HG03097 (cell line): ENCODE measurements around the gene TMED1.
"Not testable (repeated sequence)": the region's sequence is repeated elsewhere in the genome, so short reads cannot be mapped to it uniquely, and the experiment has no call there.

Source experiments
- ATAC-seq: cut with Tn5 transposase; IDR thresholded peaks from one replicate; pipeline ENCODE4 v1.9.1; 2021; ENCODE audit not compliant: unreplicated experiment, low FRiP score

The TMED1 gene, protein sequence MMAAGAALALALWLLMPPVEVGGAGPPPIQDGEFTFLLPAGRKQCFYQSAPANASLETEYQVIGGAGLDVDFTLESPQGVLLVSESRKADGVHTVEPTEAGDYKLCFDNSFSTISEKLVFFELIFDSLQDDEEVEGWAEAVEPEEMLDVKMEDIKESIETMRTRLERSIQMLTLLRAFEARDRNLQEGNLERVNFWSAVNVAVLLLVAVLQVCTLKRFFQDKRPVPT

DNA sequence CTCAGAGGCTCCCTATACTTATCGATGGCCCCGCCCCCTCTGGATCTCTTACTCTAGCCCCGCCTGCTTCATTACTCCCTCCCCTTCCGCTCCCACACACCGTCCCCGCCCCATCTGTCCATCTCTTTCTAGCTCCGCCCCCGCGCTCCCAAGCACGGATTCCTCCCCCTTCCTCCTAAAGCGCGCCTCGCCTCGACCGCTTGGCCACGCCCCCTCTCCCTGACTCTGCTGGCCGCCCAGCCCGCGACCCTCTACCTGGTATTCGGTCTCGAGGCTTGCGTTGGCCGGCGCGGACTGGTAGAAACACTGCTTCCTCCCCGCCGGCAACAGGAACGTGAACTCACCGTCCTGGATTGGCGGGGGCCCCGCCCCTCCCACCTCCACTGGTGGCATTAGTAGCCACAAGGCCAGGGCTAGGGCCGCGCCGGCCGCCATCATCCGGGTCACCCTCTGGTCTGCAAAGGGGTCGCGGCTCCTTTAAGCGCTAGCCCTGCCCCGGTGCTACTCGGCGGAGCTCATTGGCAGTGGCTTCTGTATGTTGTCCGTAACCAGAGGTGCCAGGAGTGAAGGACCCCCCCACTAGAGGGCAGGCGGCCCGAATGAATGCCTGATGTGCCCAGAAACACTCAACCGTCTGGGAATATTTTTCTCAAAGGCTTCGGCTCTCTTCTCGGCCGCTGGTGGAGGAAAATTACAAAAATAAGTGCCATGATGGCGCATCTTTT is at the start of gene TMED1:
TSS of gene TMED1 (minus strand) at position 459 of the 725 bp plus-strand sequence. CDS start at position 438, 21 bp downstream.
- peak; percentile 65 for ATAC-seq

DNA sequence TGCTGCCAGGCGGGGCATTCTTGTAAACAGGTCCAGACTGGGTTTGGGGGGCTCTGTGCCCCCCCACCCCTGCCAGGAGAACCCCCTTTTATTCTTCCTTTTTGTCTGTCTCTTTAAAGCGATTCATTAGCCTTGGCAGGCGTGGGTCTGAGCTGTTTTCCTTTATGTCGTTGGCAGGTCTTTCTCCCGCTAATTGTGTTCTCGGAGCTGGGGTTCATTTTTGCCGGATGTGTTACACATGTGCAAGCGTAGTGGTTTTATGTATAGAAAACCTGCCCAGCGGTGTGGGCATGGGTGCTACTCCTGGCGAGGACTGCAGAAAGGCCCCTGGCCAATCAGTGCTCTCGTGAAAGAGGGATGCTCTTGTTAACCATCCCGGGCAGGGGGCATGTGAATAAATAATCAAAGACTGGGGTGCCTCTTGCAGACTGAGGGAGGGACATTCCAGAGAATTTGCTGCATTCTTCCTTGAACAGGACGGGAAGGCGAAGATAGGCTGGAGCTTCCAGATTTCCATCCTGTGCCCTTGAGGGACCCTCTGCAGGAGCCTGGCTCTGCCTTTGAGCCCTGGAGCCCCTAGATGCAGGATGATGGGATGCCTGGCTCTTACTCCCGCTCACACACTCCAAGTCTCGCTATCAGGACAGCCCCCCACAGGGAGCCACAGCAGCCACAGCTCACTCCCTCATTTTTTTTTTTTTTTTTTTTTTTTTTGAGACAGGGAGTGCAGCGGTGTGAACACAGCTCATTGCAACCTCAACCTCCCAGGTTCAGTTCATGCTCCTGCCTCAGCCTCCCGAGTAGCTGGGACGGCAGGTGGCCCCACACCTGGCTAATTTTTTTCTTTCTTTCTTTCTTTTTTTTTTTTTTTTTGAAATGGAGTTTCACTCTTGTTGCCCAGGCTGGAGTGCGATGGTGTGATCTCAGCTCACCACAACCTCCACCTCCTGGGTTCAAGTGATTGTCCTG is 49.5 kb upstream of the TMED1 start:
- no peak for ATAC-seq

DNA sequence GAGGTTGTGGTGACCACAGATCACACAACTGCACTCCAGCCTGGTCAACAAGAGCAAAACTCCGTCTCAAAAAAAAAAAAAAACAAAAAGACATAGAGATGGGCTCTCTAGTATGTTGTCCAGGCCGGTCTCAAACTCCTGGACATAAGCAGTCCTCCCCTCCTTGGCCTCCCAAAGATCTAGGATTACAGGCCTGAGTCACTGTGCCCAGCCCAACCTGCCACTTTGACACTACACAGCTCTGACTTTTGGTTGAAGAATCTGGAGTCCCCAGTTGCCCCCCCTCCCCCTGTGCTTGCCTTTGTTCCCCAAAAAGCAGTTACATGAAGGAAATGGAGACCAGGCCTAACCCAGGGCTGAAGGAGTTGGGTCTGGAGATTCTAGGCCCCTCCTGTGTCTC is 48.3 kb upstream of the TMED1 start:
- no peak for ATAC-seq

DNA sequence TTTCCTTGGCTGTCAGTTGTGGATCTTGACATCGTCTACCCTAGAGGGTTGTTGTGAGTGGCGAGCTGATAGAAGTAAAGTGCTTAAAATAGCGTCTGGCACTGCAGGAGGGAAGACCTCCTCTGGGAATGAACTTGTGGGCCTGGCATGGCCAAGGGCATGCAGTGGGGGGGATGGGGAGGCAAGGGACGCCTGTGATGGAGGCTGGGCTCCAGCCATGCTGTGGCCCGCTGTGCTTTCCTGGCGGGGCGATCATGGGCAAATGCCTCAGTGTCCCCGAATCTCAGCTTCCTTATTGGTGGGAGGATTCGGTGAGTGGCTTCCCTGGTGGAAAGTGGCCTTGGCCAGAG is 46.1 kb upstream of the TMED1 start:
- no peak for ATAC-seq

DNA sequence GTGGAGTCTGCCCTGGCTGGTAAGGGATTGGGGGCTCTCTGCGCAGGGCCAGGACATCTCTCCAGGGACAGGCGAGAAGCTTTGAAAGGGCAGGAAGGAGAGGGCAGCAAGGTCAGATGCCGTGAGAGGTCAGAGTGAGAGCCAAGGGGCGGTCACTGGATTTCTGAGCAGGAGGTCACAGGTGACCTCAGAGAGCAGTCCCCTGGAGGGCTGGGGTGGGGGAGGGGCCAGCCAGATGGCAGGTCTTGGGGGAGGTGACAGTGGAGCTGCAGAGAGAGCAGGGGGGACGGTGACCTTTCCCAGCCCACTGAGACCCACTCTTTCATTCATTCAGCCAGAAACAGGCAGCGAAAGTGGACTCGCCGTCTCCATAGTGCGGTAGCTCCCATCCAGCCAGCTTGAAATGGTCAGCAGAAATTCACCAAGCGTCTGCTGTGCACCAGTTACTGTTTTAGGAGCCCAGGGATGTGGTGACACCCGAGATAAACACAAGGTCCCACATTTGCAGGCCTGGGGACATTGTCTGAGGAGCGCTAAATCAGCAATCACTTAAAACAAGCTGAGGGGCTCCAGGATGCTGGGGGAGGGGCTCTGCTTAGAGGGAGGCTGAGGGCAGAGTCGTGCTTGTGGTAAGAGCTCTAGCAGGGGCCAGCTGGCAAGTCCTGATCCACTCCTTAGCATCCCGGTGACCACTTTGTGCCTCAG is 45.5 kb upstream of the TMED1 start:
- ATAC-seq = no peak

DNA sequence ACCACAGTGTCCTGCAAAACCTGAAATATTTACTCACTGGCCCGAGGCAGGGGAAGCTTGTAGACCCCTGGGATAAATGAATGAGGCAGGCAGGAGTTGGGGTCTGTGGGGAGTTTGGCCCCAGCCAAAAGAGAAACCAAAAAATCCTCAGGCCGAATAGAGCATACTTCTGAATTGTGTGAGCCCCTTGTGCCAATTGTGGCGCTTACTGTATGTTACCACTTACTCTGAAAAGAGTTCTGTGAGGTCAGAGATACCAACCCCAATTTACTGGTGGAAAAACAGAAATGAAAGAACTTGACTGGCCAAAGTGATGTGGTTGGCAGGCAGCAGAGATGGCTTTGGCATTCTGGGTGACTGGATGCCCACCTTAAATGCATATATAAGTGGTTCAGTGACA is 42.2 kb upstream of the TMED1 start:
- ATAC-seq = no peak

DNA sequence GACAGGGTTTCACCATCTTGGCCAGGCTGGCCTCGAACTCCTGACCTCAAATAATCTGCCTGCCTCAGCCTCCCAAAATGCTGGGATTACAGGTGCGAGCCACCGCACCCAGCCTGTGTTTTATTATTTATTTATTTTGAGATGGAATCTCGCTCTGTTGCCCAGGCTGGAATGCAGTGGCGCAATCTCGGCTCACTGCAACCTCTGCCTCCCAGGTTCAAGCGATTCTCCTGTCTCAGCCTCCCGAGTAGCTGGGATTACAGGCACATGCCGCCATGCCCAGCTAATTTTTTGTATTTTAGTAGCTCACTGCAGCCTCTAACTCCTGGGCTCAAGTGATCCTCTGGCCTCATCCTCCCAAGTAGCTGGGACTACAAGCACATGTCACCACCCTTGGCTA is 41.6 kb upstream of the TMED1 start:
- ATAC-seq = not testable (repeated sequence)

DNA sequence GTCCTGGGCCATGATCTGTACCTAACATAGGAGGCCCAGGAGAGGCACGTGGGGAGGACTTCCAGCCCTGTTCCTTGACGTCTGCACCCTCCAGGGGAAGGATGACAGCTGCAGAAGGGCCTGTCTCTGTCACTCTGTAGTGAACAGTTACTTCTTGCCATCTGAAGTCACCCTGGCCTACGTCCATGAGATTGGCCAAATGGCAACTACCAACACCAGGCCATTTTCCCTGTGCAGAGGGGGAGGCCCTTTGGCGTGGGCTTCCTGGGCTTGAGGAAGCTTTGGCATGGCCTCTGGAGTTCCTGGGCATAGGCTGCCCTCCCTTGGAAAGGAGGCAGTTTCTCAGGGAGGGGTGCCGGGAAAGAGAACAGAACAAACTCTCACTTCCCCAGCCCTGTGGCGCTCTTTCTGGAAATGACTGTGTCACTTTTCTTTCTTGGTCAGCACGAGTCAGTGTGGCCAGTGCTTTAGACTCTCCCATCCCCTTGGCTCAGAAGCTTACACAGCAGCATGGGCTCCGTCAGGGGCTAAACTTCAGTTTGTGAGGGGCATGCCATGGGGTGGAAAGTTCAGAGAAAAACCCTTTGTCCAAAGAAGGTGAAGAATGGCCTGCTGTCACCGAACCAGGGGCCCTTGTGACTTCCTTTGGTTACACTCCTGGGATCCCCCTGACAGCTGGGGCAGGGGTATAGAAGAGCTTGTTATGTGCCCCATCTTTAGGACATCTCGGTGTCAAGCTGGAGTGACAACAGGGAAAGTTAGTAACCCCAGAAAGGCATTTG is 40.6 kb upstream of the TMED1 start:
- ATAC-seq = peak; percentile 57

DNA sequence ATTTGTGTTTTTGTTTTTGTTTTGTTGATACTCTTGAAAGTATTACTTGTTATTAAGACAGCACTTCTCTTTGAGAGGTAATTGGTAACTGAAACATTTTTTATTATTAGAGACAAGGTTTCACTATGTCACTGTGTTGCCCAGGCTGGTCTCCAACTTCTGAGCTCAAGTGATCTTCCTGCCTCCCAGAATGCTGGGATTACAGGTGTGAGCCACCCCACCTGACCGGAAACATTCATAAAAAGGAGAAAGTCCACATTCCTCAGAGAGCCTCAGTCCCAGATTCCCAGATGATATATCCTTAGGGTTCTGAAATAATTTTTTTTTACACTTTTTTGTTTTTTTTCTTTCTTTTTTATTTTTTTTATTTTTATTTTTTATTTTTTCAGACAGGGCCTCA is 38.0 kb upstream of the TMED1 start:
- ATAC-seq = no peak

DNA sequence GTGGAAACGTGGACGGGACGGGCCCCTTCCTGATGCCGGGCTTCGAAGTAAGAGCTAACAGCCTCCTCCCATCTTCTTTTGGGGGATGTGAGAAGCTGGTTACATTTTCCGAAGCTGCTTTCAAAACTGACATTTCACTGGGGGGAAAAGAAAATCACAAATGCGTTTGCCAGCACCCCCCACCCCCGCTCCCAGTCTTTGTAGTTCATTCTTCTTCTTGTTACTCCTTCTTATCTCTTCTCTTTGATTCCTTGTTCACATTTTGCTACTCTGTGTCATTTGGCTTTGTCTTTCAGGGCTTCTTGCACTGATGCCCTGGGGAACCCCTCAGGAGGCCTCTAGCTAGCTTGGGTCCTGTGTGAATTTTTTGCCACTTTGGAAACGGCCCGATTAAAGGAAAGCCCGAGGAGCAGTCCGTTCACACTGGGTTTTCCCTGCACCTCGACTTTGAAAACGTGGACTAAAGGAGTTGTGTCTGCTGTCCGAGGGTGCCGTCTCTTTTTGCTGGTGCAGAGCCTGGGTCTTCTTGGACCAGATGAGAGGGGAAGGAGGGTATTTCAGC is 36.6 kb upstream of the TMED1 start:
- ATAC-seq = no peak

DNA sequence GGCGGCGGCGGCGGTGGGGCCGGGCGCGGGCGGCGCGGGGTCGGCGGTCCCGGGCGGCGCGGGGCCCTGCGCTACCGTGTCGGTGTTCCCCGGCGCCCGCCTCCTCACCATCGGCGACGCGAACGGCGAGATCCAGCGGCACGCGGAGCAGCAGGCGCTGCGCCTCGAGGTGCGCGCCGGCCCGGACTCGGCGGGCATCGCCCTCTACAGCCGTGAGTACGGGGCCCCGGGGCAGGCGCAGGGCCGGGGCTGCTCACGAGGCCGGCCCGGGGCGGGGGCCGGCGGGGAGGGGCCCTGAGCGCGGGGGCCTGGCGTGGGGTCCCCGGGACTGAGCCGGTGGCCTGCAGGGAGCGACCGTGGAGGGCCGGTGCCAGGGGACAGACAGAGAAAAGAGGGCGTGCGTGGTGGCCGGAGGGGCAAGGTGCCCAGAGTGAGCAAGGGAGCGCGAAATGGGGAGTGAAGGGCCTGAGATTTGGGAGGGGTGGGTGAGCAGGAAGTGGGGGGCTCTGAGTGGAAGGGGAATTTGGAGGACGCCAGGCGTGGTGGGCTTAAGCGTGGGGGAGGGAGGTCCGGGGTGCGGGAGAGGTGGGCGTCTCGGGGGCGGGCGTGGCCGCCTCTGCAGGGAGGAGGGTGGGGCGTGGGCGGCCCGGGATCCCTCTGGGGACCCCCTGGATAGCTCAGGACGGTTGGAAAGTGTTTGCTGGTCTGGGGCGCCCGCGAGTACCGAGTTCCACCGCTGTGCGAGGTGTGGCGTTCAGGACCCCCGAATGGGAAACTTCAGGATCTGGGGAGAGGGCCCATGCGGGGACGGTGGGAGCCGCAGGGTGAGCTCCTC is 35.9 kb upstream of the TMED1 start:
- ATAC-seq = peak; percentile 10

DNA sequence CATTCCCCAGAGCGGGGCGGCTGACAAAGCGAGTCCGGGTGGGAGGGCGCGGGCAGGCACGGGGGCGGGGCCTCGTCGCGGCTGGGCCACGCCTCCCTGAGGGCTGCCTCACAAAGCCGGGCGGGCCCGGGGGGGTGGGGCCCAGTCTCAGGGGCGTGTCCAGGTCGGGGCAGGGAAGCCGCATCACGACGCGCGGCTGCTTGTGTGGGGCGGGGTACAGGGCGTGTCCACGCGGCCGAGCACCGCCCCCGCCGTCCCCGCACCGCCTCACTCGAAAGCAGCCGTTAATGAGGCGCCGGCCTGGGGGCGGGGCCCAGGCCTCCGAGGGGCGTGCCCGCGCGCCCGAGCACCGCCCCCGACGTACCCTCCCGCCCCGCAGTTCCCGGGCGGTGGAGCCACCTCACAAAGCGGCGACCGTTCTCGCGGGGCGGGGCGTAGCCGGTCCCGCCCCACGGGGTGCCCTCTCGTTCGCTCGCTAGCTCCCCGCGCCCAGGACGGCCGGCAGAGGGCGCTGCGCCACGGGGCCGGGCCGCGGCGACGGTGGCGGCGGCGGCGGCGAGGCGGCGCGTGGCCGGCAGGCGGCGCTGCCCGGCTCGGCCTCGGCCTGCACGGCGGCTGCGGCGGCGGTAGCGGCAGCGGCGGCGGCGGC is 35.1 kb upstream of the TMED1 start, which contains the start of gene CARM1:
TSS of gene CARM1 (plus strand) at position 599 of the 649 bp plus-strand sequence. CDS start 150 bp downstream, outside the sequence.
- peak; percentile 81 for ATAC-seq

DNA sequence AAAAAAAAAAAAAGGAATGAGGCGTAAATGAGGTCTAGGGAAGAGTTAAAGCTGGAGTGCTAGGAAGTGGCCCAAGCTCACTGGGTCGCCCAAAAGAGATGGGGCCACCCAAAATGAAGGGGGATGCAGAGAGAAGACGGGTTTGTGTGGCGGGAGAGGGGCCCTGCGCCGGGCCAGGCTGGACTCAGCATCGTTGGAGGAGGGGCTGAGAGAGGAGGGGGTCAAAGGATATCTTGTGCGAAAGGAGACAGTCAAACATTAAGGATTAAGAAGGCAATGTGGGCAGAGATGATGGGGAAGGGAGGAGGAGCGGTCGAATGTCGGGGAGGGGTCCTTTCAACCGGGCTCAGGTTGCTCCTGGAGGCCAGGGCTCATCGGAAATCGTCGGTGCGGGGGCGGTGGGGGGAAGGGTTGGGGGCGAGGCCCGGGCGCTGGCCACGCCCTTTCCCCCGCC is 34.5 kb upstream of the TMED1 start:
- peak; percentile 4 for ATAC-seq

DNA sequence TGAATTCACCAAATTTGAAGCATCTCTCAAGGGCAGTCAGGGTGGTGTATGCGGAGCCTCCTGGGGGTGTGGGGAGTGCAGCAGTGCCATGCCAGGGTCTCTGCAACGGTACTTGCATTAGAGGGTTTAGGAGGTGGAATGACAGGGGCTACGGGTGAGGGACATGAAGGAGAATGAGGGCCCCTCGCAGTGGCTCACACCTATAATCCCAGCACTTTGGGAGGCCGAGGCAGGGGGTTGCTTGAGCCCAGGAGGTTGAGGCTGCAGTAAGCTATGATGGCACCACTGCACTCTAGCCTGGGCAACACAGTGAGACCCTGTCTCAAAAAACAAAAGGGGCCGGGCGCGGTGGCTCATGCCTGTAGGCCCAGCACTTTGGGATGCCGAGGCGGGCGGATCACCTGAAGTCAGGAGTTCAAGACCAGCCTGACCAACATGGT is 33.9 kb upstream of the TMED1 start:
- ATAC-seq = not testable (repeated sequence)

DNA sequence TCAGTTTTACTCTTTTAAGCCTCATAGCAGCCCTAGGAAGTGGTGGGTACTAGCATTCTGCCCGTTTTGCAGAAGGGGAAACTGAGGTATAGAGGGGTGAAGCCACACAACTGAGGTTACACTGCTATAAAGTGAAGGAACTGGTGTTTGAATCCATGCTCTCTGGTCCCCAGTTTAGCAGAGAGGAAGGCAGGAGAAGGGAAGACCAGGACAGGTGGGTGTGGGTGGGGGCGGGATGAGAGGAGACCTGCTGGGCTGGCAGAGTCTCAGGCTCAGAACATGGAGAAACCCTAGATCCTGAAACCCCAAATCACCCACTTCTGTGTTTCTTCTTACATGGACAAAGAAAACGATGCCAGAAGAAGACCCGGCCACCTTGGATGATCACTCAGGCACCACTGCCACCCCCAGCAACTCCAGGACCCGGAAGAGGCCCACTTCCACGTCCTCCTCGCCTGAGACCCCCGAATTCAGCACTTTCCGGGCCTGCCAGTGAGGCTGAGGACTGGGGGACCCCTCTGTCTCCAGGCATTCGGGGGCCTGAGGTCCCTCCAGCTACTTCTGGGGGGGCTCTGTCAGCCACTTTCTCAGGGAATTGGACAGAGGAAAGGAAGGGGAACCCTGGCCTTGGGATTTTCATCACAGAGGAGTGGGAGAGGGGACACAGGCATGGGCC is 33.0 kb upstream of the TMED1 start:
- ATAC-seq = no peak

DNA sequence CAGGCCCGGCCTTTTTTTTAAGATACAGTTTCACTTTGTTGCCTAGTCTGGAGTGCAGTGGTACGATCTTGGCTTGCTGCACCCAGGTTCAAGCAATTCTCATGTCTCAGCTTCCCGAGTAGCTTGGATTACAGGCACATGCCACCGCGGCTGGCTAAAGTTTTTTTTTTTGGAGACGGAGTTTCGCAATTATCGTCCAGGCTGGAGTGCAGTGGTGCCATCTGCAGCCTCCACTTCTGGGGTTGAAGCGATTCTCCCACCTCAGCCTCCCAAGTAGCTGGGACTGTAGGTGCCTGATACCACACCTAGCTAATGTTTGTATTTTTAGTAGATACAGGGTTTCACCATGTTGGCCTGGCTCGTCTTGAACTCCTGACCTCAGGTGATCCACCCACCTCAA is 30.5 kb upstream of the TMED1 start:
- ATAC-seq = no peak

DNA sequence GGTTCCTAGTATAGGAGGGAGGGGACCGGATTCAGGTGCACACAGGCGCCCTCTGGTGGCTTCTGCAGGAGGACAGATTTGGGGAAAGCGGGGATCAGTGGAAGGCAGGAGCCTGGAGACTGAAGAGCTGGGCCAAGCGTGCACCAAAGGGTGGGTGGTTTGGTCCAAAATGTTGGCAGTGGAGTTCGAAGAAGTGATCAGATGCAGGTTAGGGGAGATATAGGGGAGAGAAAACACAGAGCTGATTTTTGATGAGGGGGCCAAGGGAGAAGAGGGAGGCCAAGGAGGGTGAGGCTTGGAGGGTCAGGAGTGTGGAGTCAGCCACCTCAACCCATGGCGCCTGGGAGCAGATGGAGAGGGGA is 28.5 kb upstream of the TMED1 start:
- ATAC-seq = no peak
